DMS 273 treated with DMSO at 0.1 percent for 48 hours (cell line): ENCODE data around the gene TRPT1.
"Not testable (repeated sequence)": the region's sequence is repeated elsewhere in the genome, so short reads cannot be mapped to it uniquely, and the experiment has no call there.

Source experiments
- DNase-seq: peaks from one replicate; lab custom pipeline; 2025; lab: John Stamatoyannopoulos, UW

Gene TRPT1

DNA sequence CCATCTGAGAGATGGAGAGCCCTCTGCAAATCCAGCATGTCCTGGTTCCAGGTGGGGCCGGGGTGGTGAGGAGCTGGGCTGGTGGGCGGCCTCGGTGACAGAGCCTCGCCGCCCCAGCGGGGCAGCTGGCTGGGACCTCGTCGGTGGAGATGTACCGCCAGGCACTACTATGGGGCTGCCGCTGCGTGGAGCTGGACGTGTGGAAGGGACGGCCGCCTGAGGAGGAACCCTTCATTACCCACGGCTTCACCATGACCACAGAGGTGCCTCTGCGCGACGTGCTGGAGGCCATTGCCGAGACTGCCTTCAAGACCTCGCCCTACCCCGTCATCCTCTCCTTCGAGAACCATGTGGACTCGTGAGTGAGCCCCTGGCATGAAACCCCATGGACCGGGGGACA is 32.4 kb upstream of the TRPT1 start:
- no peak for DNase-seq

DNA sequence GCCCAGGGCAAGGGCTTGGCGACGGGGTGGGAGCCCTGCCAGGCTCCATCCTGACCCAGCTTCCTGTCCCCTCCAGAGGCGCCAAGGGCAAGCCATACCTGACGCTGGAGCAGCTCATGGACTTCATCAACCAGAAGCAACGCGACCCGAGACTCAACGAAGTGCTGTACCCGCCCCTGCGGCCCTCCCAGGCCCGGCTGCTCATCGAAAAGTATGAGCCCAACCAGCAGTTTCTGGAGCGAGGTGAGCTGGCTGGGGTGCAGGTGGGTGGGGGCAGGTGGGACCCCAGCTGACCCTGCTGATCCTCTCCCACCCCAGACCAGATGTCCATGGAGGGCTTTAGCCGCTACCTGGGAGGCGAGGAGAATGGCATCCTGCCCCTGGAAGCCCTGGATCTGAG is 30.3 kb upstream of the TRPT1 start:
- no peak for DNase-seq

DNA sequence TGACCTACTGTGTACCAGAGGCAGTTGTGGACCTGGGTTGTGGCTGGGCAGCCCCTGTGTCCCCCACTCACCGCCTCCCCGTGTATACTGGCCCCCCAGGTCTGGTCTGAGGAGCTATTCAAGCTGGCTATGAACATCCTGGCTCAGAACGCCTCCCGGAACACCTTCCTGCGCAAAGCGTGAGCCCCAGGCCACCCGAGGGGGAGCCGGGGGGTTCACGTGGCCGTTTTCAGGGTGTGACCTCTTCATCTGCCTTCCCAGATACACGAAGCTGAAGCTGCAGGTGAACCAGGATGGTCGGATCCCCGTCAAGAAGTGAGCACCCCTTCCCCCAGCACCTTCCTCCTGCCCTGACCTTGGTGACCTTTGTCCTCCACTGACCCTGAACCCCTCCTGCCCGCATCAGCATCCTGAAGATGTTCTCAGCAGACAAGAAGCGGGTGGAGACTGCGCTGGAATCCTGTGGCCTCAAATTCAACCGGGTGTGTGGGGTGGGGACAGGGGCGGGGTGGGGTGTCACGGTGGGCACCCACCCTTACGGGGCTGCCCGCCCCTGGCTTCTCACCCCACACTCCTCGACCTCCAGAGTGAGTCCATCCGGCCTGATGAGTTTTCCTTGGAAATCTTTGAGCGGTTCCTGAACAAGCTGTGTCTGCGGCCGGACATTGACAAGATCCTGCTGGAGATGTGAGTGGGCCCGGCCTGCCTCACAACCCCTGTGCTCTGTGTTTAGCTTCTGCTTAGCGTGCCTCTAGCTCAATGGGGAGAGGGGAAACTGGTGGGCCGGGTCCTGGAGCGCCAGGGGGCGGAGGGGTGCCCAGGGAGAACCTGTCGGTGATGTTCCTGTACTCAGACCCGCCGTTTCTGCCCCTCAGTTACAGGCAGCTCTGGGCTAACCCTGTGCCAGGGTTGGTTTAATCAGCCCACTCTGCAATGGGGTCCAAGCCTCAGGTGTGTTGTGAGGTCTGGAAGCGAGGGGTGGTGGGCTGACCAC is 29.4 kb upstream of the TRPT1 start:
- DNase-seq = no peak

DNA sequence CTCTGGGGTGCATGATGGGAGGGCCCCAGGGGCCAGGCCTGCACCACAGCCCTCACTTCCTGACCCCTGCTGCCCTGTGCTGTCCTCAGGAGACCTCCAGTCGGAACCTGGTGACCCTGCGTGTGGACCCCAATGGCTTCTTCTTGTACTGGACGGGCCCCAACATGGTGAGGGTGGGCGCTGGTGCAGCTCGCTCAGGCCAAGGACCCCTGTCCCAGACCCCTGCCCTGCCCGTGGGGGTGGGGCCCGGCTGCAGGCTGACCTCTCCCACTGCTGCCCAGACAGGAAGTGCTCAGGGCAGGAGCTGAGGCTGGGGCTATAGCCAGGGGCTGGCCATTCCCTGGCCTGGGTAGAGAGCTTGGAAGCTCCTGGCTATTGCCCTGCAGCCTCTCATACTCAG is 28.3 kb upstream of the TRPT1 start:
- no peak for DNase-seq

DNA sequence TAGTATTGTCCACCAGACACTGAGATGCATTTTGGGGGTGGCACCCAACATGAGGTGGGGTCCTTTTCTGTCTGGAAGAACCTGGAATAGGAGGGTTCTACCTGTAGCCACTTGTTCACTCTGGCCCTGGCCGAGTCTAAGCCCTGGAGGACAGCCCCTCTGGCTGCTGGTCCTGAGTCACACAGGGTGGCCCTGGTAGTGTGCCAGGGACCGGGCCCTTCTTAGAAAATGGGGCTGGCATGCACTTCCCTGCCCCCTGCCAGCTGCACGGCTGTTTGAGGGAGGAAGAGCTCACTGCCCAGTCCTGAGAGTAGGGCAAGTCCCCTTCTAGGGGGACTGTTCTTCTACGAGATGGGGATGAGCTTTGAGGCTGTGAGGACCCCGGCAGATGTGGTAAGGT is 27.5 kb upstream of the TRPT1 start:
- no peak for DNase-seq

DNA sequence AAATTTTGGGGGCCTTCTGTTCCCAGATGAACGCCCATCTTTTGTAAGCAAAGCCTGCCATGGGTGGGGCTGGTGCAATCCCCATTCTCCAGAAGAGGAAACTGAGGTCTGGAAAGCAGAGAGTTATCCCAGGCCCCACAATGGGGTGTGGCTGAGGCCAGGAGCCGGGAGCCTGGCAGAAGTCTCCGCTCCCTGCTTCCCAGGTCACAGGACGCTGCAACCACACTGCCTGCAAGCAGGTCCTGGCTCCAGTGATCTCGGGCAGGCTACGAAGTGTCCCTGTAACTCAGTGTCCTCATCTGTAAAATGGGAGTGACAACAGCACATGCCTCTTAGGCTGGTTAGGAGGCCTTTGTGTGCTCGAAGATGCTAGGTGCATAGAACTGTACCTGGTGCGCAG is 27.1 kb upstream of the TRPT1 start:
- DNase-seq = no peak

DNA sequence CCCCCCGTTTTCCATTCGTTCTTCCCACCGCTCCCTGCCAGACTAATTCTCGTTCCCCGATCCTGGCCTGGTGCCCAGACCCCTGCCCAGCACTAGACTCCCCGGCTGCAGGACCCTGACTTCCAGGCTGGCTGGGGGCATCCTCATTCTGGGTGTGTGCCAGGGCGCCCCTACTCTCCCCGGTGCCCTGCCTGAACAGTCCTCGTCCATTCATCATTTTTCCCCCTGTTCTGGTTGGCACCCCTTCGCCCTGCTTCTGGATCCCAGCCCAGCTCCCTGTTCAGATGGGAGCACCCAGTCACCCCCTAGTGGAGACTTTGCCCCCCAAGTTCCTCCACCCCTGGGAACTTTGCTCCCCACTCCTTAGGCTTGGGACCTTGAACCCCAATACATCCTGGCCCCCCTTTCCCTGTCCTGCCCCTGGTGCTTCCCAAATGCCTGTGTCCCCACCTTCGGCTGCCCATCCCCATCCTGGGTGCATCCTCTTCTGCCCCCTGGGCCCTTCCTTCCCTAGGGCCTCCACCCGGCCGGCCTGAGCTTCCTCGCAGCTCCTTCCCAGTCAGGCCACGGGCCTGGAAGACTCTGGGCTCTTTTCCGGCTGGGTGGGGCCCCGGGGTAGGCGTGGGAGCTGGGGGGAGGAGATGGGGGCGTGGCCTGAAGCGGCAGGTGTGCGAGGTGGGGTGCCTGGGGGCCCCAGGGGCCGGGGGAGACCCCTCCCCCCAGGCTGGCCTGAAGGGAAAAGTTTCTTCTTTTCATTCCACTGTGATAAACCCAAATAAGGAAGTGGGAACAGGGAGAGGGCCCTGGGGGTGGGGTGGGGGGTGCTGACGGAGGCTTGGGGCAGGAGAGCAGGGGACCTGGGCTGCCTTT is 26.3 kb upstream of the TRPT1 start:
- no peak for DNase-seq

DNA sequence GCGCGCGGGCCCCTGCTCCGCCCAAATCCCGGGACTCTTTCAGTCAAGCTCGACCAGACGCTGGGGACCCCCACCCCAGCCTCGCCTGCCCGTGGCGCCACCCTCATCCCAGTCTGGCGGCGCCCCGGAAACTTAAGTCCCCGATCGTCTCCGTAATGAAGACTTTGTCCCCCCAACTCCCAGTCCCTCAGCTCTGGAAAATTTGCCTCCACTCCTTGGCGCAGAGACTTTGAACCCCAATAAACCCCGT is 25.7 kb upstream of the TRPT1 start:
- no peak for DNase-seq

DNA sequence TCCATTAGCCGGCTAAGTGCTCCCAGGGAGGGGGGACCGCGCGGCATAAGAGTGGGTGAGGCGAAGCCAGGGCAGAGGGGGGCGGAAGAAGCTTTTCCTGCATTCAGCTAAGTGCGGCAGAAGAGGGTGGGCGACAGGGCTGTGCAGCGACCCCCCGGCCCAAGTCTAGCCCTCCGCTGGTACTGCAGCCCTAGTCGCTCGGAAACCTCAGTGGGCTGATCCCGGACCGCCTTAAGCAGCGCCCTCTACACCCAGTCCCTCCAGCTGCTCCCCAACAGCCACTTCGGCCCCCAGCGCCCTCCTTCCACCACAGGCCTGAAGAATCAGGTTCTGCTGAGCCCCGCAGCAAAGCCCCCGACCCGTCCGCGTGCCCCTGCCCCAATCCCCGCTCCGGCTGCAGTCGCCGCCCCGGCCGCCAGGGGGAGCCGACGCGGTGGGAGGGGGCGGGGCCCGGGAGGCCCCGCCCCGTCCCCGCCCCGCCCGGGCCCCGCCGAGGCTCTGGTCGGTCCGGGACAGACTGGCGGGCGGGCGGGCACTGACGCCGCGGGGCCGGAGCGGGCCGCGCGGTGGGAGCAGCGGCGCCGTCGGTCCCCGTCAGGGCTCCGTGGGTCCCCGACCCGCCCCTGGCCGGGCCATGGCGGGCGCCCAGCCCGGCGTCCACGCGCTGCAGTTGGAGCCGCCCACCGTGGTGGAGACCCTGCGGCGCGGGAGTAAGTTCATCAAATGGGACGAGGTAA is 25.2 kb upstream of the TRPT1 start, which contains the start of gene PLCB3:
Gene PLCB3 (plus strand): TSS at position 515 of the 737 bp plus-strand sequence. CDS start 120 bp downstream, at position 635.
- DNase-seq = no peak

DNA sequence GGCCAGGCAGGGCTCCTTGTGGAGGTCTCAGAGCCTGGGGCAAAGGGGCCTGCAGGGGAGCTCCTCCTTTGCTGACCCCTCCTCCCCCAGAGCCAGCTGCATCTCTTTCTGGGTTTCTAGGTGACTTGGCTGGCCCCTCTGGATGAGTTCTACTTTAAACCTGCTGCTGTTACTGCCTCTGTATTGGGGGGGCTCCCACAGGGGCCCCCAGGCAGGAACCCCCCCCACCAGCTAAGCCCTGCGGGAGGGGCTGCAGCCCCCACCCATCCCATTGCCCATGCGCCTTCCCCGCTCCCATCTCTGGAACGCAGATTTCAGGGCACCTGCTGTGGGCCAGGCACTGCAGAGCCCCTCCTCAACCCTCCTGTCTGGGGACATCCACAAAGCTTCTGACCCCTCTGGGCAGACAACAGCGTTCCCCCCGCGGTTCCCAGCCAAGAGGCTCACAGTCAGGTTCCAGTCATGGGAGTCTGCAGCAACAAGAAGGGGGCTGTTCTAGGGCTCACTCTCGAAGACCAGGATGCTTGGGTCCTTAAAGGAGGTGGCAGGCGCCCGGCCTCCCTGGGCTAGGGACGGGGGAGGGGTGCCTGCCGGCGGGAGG is 24.5 kb upstream of the TRPT1 start:
- DNase-seq = no peak

DNA sequence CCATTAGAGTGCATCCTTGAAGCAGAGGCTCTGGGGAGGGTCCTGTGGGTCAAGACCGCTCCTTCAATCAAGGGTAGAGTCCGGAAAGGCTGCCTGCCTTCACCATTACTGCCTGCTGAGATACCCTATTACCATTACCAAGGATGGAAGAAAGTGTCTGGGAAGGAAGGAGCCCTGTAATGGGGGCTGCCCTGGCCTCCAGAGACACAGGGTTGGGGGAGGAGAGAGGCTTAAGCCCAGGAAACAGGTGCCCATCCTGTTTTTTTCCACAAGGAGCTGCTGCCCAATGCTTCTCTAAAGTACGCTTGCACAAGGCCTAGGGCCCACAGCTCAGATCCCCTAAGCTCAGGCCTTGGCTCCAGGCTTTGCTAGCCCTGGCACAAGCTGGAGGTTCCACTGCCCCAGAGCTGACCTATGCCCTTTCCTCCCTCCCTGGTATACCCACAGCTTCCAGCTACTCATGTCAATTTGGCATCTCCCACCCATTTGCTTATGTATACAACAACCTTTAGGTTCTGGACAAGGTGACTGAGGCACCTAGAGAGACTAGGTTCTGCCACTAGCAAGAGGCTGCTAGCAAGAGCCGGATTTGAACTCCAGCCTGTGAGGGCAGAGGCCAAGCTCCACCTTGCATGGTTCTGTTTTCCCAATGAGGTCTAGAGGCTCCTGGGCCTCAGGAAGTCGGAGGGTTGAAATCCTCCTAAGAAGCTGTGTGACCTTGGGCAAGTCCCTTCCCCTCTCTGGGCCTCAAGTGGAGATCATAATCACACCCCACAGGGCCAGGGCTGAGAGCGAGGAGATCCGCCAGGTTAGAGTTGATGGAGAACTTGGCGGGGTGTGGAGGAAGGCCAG is 23.8 kb upstream of the TRPT1 start:
- no peak for DNase-seq

DNA sequence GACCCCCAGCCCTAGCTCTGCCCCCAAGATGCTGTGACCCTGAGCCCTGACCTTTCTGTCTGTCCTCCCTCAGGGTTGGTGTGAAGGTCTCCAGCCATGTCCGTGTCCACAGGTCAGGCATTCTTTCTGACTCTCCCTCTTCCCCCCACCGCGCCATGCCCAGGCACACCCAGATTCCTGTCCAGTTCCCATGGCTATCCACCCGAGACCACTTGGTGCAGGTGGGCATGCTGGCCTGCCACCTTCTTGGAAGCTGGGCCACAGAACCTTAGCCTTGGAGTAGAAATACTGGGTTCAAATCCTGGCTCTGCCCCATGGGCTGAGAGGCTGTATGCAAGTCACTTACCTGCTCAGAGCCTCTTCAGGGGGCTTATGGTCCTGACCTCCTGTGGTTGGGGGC is 23.1 kb upstream of the TRPT1 start:
- DNase-seq = no peak

DNA sequence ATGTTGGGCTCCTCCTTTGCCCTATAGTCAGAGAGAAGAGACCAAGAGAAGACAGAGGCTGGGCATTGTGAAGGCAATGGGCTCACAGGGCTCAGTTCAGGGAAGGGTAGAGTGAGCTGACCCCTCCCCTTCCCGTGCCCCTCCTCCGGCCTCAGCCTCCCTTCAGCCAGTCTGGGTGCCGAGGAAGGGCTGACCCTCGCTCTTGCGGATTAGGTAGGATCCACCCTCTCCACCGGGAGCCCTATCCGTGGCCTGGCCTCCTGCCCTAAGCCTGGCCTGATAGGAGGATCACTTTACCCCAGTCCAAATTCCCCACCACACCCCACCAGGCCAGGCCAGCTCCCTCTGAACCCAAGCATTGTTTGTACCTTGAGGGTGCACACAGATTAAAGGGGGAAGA is 22.6 kb upstream of the TRPT1 start:
- no peak for DNase-seq

DNA sequence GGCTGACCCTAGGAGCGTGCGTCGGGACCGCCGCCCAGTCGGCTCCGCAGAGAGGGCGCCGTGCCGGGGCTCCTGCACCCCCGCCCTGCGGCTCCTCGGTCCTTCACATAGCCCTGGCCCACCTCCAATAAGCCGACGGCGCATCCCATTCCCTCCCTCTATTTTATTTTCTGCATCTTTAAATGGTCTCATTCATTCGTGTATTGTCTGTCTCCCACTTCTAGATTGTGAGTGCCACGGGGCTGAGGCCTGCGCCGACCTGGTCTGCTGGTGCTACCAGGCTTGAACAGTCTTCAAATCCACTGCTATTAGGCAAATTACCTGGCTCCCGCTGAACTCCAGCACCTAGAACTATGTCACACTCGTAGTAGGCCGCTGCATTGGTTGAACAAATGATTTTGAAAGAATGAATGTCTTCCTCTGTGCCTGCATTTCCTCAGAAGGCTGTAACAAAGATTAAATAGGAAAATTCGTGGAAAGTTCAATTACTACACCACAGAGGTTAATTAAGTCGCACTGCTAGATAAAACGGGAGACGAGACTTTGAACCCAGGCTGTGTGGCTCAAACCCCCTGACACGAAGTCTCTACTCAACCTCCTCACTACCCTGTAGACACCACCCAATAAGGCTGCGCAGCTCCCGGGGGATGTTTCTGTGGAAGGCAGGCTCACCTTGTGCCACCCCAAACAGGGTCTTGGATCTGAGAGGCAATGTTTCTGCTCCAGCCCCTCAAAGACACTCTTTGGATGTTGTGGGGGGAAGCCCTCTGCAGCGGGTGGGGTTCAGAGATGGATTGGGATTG is 21.9 kb upstream of the TRPT1 start:
- no peak for DNase-seq

DNA sequence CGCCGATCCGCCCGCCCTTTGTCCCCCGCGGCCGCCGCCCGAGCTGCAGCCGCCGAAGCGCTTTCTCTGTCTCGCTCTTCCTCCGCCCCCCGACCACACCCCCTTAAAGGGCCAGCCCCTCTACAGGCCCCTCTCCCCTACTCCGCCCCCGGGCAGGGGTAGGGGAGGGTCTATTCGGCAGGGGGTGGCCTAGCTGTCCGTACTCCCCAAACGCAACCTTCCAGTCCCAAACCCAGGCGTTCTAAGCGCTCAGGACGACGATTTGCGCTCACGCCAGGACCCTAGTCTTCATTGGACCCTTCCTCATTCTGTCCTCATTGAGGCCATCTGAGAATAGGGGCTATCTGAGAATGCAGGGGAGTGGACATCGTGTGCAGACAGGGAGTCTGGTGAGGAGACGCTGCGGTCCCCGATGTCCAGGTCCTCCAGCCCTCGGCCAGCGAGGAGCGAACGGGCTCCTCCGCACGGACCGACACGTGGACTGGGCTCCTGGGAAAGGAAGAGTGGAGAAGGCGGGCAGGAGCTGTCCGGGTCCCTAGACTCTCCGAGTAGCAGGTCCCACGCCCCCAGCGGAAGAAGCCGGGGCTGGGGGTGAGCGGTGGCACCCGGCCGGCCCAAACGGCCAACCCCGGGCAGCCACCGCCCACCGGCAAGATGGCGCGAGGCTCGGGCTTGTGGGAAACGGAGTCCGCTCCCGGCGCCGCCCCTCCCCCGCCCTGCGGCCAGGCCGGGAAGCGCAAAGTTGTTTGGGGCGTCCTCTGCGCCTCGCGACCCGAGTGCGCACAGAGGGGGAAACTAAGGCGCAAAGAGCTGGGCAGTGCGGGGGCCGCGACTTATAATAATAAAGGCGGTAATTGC is 21.1 kb upstream of the TRPT1 start, which contains the start of gene PPP1R14B:
Gene PPP1R14B (minus strand): TSS at position 73 of the 858 bp plus-strand sequence. CDS start 270 bp downstream, outside the sequence.
- DNase-seq = peak; percentile 60

DNA sequence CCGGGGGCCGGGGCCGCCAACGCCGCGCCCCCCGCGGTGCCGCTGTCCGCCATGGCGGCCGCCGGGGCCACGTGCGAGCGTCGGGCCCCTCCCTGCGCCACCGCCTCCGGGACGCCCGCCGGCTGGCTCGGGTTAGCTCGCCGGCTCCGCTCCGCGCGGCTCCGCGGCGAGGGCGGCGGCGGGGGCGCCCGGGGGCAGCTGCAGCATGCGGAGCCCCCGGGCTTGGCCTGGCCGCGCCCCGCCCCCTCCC is 20.6 kb upstream of the TRPT1 start:
- not testable (repeated sequence) for DNase-seq

DNA sequence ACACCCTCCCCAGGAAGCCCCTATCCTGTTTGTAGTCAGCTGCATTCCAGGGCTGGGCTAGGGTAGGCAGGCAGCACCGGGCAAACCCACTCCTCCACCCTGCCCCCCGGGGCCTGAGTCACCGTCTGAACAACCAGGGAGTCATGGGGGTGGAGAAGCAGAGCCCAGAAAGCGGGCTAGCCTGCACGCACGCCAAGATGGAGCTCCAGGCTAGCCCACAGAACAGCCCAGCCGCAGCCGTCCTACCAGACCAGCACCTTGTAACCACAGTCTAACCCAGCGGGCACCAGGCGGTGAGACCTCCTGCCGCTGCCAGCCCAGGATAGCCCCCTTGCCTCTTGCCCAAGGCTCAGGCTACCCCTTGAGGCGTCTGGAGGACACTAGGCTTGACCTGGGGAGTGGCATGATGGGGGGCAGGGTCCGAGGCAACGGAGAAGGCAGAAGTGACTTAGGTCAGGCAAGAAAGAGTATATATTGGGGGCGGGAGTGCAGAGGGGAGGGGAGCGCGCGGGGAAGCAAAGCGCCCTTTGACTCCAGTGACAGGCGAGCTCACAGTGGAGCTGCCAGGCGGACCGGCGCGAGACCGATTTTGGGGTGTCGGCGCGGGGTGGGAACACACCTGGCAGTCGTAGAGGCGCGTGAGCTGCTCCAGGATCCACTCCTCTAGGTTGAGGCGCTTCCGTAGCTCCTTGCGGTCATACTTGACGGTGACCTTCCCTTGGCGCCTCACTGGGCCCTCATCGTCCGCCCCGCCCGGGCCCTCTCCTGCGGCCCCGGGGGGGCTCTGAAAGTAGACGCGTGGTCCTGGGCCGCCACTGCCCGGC is 20.0 kb upstream of the TRPT1 start:
- no peak for DNase-seq

DNA sequence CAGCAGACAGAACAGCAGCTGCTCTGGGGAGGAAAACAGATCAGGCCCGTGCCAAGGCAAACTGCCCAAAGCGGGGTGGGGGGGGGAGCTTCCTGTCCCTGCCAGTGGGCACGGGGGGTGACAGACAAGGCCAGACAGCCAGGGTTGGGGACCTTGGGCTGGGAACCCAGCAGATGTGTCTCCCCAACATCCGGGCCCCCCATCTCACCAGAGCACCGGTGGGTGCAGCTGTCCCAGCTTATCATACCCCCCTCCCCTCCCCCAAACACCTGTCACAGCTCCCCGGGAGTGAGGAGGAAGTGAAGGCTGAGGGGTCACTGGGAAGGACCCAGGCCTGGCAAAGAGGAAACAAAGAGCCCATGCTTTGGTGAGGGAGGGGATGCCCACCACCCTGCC is 19.4 kb upstream of the TRPT1 start:
- DNase-seq = no peak

DNA sequence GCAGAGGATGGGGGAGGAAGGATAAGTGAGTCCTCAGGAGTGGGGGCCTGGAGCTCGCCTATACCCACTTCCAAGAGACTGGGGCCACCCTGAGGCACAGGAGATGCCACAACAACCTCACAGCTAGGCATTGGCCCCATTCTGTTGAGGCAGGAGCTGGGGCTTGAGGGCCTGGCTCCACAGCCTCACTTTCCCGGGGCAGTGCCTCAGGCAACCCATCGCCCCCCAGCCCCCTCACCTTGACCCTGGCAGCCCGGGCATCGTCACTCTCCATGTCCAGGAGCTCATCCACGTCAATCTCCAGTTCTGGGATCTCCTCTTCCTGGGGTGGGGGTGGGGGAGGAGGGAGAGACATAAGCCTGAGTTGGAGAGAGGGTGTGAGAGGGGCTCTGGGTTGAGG is 19.0 kb upstream of the TRPT1 start:
- no peak for DNase-seq
